ENCODE results near the gene RPL41. TPM values are rescaled to one million over a fixed set of nuclear protein-coding genes. Genes with fewer than 3 reads are reported as not detected.
"Not testable (repeated sequence)": the region's sequence is repeated elsewhere in the genome, so short reads cannot be mapped to it uniquely, and the experiment has no call there.

RPL41 gene
- 3,386 and 3,580 TPM in 2 replicates for total RNA-seq
- long read RNA-seq, transcript RPL41-202 (4 exons, 469 nt): major isoform, 2,402 of 2,447 reads
- long read RNA-seq, transcript RPL41-204 (3 exons, 699 nt): minor isoform, 10 of 2,447 reads
- long read RNA-seq, partial matches to known transcripts: 2 of 2,447 reads
- long read RNA-seq, other reads (novel, unspliced or antisense): 31 of 2,447 reads

DNA sequence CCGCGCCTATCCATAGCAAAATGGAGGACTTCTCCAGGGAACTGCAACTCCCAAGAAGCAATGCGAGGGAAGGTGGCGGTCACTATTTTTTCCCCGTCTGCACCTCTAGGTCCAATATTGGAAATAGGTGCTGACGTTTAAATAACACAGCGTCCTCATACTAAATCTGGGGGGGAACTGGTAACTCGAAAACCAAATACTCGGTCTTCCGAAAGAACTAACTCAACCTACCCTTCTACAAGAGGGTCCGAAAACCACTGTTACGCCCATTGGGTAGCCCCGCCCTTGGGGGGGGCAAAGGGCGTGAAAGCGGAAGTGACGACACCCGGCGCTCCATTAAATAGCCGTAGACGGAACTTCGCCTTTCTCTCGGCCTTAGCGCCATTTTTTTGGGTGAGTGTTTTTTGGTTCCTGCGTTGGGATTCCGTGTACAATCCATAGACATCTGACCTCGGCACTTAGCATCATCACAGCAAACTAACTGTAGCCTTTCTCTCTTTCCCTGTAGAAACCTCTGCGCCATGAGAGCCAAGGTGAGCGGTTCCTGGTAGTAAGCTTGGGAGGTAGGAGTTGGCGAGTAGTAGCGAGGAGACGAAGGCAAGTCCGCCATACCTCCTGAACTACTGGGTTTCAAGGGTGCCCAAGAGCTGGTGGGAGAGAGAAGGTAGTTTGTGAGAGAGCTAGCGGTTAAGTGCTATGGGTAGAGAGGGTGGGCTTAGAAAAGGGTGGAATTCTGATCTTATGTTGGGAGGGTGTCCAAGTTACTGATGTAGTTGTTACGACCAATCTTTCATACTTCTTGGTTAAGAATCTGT lies at the start of gene RPL41:
RPL41 (plus strand) TSS at position 367 of the 815 bp plus-strand sequence.
- no peaks in the 10 kb centered on the region for H3K27me3 Mint-ChIP-seq (ENCODE audit: unreplicated experiment)
- H3K27ac Mint-ChIP-seq (ENCODE audit: unreplicated experiment): peak within 1 kb of the TSS; percentile 98
- TF ChIP-seq, protein P1, sequence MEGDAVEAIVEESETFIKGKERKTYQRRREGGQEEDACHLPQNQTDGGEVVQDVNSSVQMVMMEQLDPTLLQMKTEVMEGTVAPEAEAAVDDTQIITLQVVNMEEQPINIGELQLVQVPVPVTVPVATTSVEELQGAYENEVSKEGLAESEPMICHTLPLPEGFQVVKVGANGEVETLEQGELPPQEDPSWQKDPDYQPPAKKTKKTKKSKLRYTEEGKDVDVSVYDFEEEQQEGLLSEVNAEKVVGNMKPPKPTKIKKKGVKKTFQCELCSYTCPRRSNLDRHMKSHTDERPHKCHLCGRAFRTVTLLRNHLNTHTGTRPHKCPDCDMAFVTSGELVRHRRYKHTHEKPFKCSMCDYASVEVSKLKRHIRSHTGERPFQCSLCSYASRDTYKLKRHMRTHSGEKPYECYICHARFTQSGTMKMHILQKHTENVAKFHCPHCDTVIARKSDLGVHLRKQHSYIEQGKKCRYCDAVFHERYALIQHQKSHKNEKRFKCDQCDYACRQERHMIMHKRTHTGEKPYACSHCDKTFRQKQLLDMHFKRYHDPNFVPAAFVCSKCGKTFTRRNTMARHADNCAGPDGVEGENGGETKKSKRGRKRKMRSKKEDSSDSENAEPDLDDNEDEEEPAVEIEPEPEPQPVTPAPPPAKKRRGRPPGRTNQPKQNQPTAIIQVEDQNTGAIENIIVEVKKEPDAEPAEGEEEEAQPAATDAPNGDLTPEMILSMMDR (IDR thresholded peaks at IDR 0.05): no peak
- H3K9me3 Mint-ChIP-seq (ENCODE audit: unreplicated experiment): no peaks in the 10 kb centered on the region
- peaks cover 36% of the 10 kb centered on the region for H3K4me1 Mint-ChIP-seq (ENCODE audit: unreplicated experiment)
- DNase-seq (ENCODE audit: extremely low spot score, unreplicated experiment): peak; percentile 97
- H3K36me3 Mint-ChIP-seq (ENCODE audit: unreplicated experiment): peaks cover 35% of the 10 kb centered on the region
- peak within 1 kb of the TSS; percentile 99 for H3K4me3 Mint-ChIP-seq (ENCODE audit: unreplicated experiment)

DNA sequence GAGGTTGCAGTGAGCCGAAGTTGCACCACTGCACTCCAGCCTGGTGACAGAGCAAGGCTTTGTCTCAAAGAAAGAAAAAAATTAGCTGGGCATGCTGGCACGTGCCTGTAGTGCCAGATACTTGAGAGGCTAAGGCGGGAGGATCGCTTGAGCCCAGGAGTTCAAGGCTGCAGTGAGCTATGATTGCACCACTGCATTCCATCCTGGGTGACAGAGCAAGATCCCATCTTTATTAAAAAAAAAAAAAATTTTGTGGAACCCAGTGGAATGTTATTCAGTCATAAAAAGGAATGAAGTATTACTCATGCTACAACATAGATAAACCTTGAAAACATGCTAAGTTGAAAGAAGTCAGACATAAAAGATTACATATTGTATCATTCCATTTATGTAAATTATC lies 44.8 kb upstream of the RPL41 start:
- H3K4me1 Mint-ChIP-seq (ENCODE audit: unreplicated experiment): no peaks in the 10 kb centered on the region
- H3K27ac Mint-ChIP-seq (ENCODE audit: unreplicated experiment): no peak overlapping the region
- H3K4me3 Mint-ChIP-seq (ENCODE audit: unreplicated experiment): no peak overlapping the region
- H3K36me3 Mint-ChIP-seq (ENCODE audit: unreplicated experiment): no peaks in the 10 kb centered on the region
- H3K9me3 Mint-ChIP-seq (ENCODE audit: unreplicated experiment): no peaks in the 10 kb centered on the region
- TF ChIP-seq, protein P1 (IDR thresholded peaks at IDR 0.05): no peak
- no peaks in the 10 kb centered on the region for H3K27me3 Mint-ChIP-seq (ENCODE audit: unreplicated experiment)
- DNase-seq (ENCODE audit: extremely low spot score, unreplicated experiment): no peak

DNA sequence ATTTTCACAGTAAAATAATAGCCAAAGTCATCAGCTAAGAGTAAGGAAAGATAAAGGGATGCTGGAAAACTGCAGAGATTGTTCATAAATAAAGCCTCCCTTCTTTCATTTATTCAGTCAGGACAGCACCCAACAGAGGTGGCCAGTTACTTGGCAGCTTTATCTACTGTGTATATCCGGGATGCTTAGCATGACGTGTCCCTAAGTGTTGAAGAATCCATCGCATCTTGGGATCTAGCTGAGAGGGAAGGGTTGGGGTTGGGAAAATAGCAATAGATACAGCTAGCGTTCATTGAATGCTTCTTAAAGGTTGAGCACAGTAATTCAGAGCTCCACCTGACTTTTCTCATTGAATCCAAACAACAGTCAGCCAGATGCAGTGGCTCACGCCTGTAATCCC lies 42.0 kb upstream of the RPL41 start:
- Mint-ChIP-seq H3K4me1 (ENCODE audit: unreplicated experiment) (peaks cover 5% of the 10 kb centered on the region), H3K27ac (ENCODE audit: unreplicated experiment) (no peak overlapping the region), H3K36me3 (ENCODE audit: unreplicated experiment) (no peaks in the 10 kb centered on the region), H3K27me3 (ENCODE audit: unreplicated experiment) (no peaks in the 10 kb centered on the region), H3K9me3 (ENCODE audit: unreplicated experiment) (no peaks in the 10 kb centered on the region), H3K4me3 (ENCODE audit: unreplicated experiment) (no peak overlapping the region)
- TF ChIP-seq, protein P1 (IDR thresholded peaks at IDR 0.05): no peak
- DNase-seq (ENCODE audit: extremely low spot score, unreplicated experiment): no peak

DNA sequence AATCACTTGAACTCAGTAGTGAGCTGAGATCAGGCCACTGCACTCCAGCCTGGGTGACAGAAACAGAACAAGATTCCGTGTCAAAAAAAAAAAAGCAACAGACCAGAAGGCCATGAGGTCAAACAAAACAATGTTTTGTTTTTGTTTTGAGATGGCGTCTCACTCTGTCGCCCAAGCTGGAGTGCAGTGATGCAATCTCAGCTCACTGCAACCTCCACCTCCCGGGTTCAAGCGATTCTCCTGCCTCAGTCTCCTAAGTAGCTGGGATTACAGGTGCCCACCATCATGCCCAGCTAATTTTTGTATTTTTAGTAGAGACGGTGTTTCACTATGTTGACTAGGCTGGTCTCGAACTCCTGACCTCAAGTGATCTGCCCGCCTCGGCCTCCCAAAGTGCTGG lies 38.5 kb upstream of the RPL41 start:
- not testable (repeated sequence) for DNase-seq (ENCODE audit: extremely low spot score, unreplicated experiment); H3K9me3 Mint-ChIP-seq (ENCODE audit: unreplicated experiment); H3K36me3 Mint-ChIP-seq (ENCODE audit: unreplicated experiment); H3K27me3 Mint-ChIP-seq (ENCODE audit: unreplicated experiment); H3K27ac Mint-ChIP-seq (ENCODE audit: unreplicated experiment); H3K4me3 Mint-ChIP-seq (ENCODE audit: unreplicated experiment); H3K4me1 Mint-ChIP-seq (ENCODE audit: unreplicated experiment)

DNA sequence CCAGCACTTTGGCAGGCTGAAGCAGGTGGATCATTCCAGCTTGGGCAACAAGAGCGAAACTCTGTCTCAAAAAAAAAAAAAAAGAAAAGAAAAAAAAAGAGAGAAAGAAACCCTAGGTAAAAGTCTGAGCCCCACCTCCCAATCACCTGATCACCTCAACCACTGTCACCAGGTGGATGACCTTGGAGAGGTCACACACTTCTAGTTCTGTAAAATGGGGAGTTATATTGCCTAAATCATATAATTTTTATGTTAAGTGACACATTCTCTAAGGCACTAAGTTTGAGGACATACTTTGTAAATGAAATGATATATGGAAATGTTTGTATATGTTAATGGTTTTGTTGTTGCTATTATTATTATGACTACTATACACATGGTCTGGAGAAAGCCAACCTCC lies 38.0 kb upstream of the RPL41 start:
- Mint-ChIP-seq H3K4me1 (ENCODE audit: unreplicated experiment) (peaks cover 7% of the 10 kb centered on the region), H3K4me3 (ENCODE audit: unreplicated experiment) (peak overlapping the region; percentile 76), H3K27me3 (ENCODE audit: unreplicated experiment) (no peaks in the 10 kb centered on the region), H3K9me3 (ENCODE audit: unreplicated experiment) (no peaks in the 10 kb centered on the region), H3K36me3 (ENCODE audit: unreplicated experiment) (no peaks in the 10 kb centered on the region), H3K27ac (ENCODE audit: unreplicated experiment) (peak overlapping the region; percentile 85)
- TF ChIP-seq, protein P1 (IDR thresholded peaks at IDR 0.05): no peak
- no peak for DNase-seq (ENCODE audit: extremely low spot score, unreplicated experiment)

Data from osteocyte (in vitro differentiated cells).